DMS 273 (cell line): Measurements from ENCODE around the gene ANG.
"Not testable (repeated sequence)": the region's sequence is repeated elsewhere in the genome, so short reads cannot be mapped to it uniquely, and the experiment has no call there.

ENCODE experiments used
- DNase-seq: peaks from one replicate; lab custom pipeline; 2025; ENCODE audit not compliant: unreplicated experiment; lab: John Stamatoyannopoulos, UW

ANG gene

GRCh38 chr14:20698018-20698329 is 9.4 kb downstream of the ANG start:
- DNase-seq = no peak

- no peak for DNase-seq
These were observed 10.4 kb downstream of the ANG start for GRCh38 chr14:20698934-20699333.

DNA sequence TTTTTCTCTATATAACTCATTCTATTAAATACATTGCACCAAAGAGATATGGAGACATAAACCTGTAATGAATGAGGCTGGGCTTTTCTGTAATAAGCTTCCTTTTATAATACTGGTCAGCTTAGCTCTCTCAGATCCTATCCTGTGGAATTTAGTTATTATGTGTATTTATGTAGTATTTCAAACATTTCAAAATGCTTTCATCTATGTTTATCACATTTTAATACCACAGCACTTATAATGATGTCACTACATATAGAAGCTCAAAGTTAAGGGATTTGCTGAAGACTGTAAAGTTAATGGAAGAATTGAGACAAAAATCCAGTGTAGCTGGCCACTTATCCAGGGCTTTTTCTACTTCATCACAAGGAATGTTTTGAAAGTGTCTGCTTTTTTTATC is 11.4 kb downstream of the ANG start:
- no peak for DNase-seq

- DNase-seq = not testable (repeated sequence)
These were observed 12.4 kb downstream of the ANG start for GRCh38 chr14:20700965-20701364.

- DNase-seq = no peak
These were observed 18.2 kb downstream of the ANG start for GRCh38 chr14:20706657-20707355.

DNA sequence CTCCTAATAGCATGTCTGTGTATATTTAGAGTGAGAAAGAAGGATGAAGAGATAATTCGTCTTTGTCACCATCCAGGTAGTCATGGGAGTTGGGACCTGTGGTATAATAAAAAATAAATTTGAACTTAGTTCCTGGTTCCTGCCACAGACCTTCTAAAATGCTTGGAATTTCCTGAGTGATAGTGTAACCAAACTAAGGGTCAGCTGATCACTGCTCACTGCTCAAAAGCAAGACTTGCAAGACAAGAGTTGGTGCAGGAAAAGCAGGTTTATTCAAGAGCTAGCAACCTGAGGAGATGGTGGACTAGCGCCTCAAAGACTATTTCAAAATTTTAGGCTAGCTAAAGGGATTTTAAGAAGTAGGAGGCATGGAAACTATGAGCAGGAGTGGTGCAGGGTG is 19.1 kb downstream of the ANG start:
- DNase-seq = no peak

- DNase-seq = no peak
These were observed 22.7 kb downstream of the ANG start for GRCh38 chr14:20711261-20711660.

- DNase-seq = no peak
These were observed 23.1 kb downstream of the ANG start for GRCh38 chr14:20711685-20712084.

- DNase-seq = no peak
These were observed 24.3 kb downstream of the ANG start for GRCh38 chr14:20712904-20713303.

- DNase-seq = peak; percentile 17
These were observed 26.2 kb downstream of the ANG start for GRCh38 chr14:20714593-20715250.

DNA sequence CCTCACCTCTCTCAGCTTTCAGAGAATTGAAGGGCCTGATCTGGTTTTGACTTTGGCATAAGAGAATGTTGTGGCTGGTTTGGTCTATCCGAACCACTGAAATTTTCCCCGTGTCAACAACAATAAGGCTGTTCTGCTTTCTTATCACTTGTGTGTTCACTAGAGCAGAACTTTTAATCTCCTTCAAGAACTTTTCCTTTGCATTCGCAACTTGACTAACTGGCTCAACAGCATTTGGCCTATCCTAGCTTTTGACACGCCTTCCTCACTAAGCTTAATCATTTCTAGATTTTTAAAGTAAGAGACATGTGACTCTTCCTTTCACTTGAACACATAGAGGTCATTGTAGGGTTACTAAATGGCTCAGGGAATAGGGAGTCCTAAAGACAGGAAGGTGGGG is 31.2 kb downstream of the ANG start:
- DNase-seq = no peak

- DNase-seq = no peak
These were observed 32.2 kb downstream of the ANG start for GRCh38 chr14:20720741-20721140.

GRCh38 chr14:20722016-20722415 is 33.5 kb downstream of the ANG start:
- no peak for DNase-seq

- DNase-seq = no peak
These were observed 34.9 kb downstream of the ANG start for GRCh38 chr14:20723488-20723887.

- DNase-seq = not testable (repeated sequence)
These were observed 37.6 kb downstream of the ANG start for GRCh38 chr14:20726121-20726520.

DNA sequence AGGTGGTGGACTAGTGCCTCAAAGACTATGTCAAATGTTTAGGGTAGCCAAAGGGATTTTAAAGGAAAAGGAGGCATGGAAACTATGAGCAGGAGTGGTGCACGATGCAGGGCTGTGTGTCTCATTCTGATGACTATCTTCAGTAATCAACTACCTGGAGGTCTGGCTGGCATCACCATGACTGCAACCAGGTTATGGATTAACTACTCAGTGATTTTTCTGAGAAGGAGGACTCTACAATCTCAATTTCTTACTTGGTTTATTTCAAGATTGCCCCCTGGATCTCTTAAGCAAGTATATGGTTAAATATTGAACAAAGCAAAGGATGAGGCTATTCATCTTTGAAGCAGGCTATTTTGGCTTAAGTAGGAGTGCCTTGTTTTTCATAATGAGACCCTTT is 38.0 kb downstream of the ANG start:
- DNase-seq = no peak

DNA sequence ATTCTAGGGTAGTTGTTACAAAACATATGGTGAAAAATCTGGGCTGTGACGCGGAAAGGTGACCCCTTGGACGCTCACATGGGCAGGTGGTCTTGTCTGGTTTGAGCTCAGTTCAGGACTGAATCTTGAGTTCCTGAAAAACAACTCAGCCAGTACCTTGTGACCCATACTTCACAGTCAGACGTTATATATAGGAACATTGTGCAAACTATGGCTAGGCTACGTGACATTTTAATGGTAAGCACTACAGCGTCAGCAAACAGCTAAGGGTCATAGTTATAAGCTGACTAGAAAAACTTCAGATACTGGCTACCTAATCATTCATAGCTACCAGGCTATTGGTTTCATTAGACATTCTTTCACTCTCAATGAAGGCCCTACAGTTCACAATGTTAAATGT is 42.3 kb downstream of the ANG start:
- no peak for DNase-seq

DNA sequence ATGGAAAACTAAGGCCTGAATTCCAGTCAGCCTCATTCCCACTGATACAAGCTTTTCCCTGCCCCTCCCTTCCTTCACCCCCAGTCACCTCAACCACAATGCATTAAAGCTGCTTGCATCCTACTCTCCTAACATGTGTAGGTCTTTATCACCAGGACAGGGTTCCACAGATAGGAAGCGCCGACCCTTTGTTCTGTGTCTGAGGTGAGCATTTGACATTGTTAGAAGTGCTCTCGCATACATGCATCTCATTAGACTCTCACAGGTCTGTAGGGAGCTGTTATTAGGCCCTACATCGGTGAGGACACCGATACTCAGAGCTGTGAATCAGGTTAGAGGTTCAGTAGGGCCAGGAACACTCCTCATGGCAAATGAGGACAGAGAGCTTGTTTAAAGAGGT is 43.9 kb downstream of the ANG start:
- no peak for DNase-seq

- DNase-seq = peak; percentile 11
These were observed 44.5 kb downstream of the ANG start for GRCh38 chr14:20732979-20733635.

DNA sequence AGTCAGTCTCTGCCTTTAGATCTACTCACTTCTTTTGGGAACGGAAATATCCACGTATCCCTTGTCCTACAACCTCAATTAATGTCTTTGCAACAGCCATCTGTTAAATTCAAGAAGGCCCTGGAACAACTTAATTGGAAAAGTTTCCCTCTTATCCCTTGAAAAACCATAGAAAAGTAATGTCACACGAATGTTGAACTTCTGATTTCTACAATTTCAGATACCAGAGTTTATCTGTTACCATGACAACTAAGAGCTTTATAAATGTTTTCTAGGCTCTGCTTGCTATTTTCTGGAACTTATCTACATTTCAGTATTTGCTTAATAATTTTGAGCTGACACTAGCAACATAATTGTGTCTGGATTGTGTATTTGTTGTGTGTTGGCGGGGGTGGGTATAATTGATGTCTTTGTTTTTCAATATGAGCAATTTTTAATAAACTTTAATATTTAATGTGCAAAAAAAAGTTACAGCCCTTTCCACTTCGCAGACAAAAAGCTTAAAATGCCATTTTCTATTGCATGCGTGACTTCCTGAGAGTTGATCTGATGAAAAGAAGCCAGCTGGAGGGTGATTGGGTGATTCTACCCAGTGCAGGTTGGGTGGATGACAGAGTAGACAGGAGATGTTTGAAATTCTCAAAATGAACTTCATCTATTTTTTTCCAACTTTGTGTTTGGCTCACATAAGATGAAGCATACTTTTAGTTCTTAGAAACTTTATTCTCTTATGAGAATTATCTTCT is 45.3 kb downstream of the ANG start:
- DNase-seq = no peak

GRCh38 chr14:20734430-20734806 is 45.9 kb downstream of the ANG start:
- DNase-seq = no peak

GRCh38 chr14:20738292-20738691 is 49.7 kb downstream of the ANG start:
- DNase-seq = not testable (repeated sequence)
